Cardiac muscle cell (in vitro differentiated cells and primary cell): ENCODE measurements around the gene CSTPP1. TPM values are rescaled to one million over a fixed set of nuclear protein-coding genes. Genes with fewer than 3 reads are reported as not detected.
"Not testable (repeated sequence)": the region's sequence is repeated elsewhere in the genome, so short reads cannot be mapped to it uniquely, and the experiment has no call there.

Source experiments
- DNase-seq, 2 donors: peaks; one replicate each; pipeline versions ENCODE4 v3.0.0 to v3.0.0-alpha.2; 2010 to 2017; ENCODE audit warnings: low read depth in 1 of 2, low spot score in 1 of 2
- H3K27ac ChIP-seq: fragments of 200-600 bp; sonication (generic); 2 replicates; pipeline ENCODE4 v1.5.1; 2016
- H3K27me3 ChIP-seq: fragments of 200-600 bp; sonication (generic); 2 replicates; pipeline ENCODE4 v1.6.0; 2016; ENCODE audit warnings: control low read depth
- H3K36me3 ChIP-seq: fragments of 200-600 bp; sonication (generic); 2 replicates; pipeline ENCODE4 v1.5.1; 2016; ENCODE audit warnings: control low read depth
- H3K4me1 ChIP-seq: fragments of 200-600 bp; sonication (generic); 2 replicates; pipeline ENCODE4 v1.8.1; 2017; ENCODE audit warnings: low read depth, mild to moderate bottlenecking, mixed run types
- H3K4me3 ChIP-seq: fragments of 200-600 bp; sonication (generic); 2 replicates; pipeline ENCODE4 v1.5.1; 2016; ENCODE audit warnings: mild to moderate bottlenecking
- H3K9me3 ChIP-seq: fragments of 200-600 bp; sonication (generic); 2 replicates; pipeline ENCODE4 v1.5.1; 2017; ENCODE audit warnings: low read depth, mild to moderate bottlenecking, control low read depth
- polyA plus RNA-seq: library from polyadenylated mRNA; unstranded; fragments of >200 nt; fragmentation: Nextera tagmentation; extraction: Ambion mirVana; gene quantifications from 2 replicates; pipeline ENCODE4 v1.2.1, GENCODE V29; 2016
- total RNA-seq: library from RNA; depleted of rRNA; stranded (reverse); fragments of >200 nt; gene quantifications from 2 replicates; pipeline ENCODE4 v1.2.3, GENCODE V29; 2016
- TF ChIP-seq, protein P1 (sequence below): IDR thresholded peaks from 2 replicates; pipeline ENCODE4 v1.5.1; 2012; ENCODE audit warnings: low read depth, mild to moderate bottlenecking, low read length

CSTPP1 gene
- total and polyA plus RNA-seq, 2 experiments from 2014 or later = 46.4 to 81.6 TPM

DNA sequence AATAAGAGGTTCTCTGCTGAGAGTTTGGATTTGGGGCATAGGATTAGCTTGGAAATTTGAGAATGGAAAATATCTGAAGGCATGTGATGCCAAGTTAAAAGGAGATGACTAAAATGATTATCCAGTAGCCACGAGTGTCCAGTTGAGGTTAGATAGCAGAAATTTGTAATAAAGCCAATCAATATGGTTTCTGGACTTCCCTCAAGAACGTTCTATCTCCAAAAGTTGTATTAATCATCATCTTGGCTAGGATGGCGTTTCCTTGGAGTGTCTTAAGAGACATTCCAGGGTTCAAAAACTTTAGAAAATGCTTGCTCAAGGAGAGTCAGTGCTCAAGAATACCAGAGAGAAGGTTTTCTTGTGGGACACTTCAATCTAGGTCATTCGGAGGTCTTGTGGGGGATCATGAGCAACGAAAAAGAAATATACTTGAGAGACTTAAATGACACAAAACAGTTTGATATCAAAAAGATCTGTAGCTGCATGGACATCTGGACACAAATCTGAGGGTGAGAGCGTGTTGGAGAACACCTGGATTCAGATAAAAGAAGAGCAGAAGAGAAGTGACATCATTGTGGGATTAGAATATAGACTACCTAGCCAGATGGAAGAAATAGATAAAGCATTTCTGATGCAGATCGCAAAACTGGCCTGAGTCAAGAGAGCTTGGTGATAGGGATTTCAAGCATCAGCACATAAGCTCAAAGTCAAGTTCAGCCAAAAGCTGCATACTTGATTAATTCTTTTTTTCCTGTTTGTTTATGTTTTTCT is 142.4 kb downstream of the CSTPP1 start:
- no peaks in the 10 kb centered on the region for H3K27me3 ChIP-seq
- no peaks in the 10 kb centered on the region for H3K9me3 ChIP-seq
- TF ChIP-seq, protein P1, sequence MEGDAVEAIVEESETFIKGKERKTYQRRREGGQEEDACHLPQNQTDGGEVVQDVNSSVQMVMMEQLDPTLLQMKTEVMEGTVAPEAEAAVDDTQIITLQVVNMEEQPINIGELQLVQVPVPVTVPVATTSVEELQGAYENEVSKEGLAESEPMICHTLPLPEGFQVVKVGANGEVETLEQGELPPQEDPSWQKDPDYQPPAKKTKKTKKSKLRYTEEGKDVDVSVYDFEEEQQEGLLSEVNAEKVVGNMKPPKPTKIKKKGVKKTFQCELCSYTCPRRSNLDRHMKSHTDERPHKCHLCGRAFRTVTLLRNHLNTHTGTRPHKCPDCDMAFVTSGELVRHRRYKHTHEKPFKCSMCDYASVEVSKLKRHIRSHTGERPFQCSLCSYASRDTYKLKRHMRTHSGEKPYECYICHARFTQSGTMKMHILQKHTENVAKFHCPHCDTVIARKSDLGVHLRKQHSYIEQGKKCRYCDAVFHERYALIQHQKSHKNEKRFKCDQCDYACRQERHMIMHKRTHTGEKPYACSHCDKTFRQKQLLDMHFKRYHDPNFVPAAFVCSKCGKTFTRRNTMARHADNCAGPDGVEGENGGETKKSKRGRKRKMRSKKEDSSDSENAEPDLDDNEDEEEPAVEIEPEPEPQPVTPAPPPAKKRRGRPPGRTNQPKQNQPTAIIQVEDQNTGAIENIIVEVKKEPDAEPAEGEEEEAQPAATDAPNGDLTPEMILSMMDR = no peak

DNA sequence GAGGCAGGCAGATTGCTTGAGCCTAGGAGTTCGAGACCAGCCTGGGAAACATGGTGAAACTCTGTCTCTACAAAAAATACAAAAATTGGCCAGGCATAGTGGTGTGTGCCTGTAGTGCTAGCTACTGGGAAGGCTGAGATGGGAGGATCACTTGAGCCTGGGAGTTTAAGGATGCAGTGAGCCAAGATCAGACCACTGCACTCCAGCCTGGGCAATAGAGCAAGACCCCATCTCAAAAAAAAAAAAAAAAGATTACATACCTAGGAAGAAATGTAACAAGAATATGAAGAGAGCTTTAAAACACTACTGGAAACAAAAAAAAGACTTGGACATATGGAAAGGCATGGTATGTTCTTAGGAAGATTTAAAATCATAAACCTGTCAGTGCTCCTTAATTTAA is 144.2 kb downstream of the CSTPP1 start:
- not testable (repeated sequence) for DNase-seq, H3K36me3 ChIP-seq, H3K4me3 ChIP-seq, H3K27ac ChIP-seq, H3K4me1 ChIP-seq, H3K27me3 ChIP-seq, H3K9me3 ChIP-seq

More for the DNA sequence above, 142.4 kb downstream of the CSTPP1 start:
- DNase-seq = peak in 1 of 2 donors; percentile 65
- no peaks in the 10 kb centered on the region for H3K36me3 ChIP-seq
- no peaks in the 10 kb centered on the region for H3K4me1 ChIP-seq
- H3K4me3 ChIP-seq = no peak overlapping the region
- H3K27ac ChIP-seq = no peak overlapping the region

DNA sequence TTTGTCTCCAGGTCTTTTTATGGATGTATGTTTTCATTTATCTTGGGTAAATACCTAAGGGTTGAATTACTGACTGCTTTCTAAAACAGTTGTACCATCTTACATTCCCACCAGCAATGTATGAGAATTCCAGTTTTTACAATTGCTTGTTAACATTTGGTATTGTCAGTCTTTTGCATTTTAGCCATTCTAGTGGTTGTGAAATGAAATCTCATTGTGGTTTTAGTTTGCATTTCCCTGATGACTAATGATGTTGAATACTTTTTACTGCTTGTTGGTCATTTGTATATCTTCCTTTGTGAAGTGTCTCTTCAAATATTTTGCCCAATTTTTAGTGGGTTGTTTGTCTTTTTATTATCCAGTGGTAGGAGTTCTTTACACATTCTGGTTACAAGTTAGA is 147.4 kb downstream of the CSTPP1 start:
- TF ChIP-seq, protein P1 = no peak
- DNase-seq = peak in 1 of 2 donors; percentile 74
- no peak overlapping the region for H3K27ac ChIP-seq
- H3K4me3 ChIP-seq = no peak overlapping the region
- no peaks in the 10 kb centered on the region for H3K36me3 ChIP-seq
- H3K9me3 ChIP-seq = no peaks in the 10 kb centered on the region
- H3K4me1 ChIP-seq = peaks cover 5% of the 10 kb centered on the region
- no peaks in the 10 kb centered on the region for H3K27me3 ChIP-seq

DNA sequence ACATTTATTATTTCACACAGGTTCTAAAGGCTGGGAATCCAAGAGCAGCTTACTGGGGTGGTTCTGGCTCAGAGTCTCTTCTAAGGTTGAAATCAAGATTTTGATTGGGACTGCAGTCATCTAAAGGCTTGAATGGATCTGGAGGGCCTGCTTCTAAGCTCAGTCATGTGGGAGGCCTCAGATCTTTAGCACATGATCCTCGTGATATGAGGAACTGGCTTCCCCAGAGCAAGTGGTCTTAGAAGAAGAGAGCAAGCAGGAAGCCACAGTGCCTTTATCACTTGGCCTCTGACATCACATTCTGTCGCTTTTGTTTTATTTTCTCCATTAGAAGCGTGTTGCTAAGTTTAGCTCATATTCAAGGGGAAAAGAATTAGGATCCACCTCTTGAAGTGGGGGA is 151.2 kb downstream of the CSTPP1 start:
- no peaks in the 10 kb centered on the region for H3K36me3 ChIP-seq
- H3K4me1 ChIP-seq = peaks cover 5% of the 10 kb centered on the region
- H3K27me3 ChIP-seq = no peaks in the 10 kb centered on the region
- no peak overlapping the region for H3K27ac ChIP-seq
- peak in 1 of 2 donors; percentile 19 for DNase-seq
- no peak overlapping the region for H3K4me3 ChIP-seq
- H3K9me3 ChIP-seq = no peaks in the 10 kb centered on the region
- TF ChIP-seq, protein P1 = no peak

DNA sequence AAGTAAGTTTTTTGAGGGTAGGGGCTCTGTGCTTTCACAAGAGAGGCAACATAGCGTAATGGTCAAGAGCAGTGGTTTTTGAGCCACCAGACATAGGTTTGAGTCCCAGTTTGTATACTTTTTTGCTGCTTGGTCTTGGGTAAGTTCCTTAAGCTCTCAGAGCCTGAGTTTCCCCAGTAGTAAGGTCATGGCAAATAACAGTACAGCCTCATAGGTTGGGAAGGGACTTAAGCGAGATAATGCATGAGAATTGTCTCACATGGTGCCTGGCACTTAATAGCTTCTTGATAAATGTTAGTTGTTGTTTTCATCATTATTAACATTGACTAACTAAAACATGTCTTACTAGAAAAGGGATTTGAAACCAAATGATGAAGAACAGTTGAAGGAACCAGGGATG is 157.0 kb downstream of the CSTPP1 start:
- no peak overlapping the region for H3K4me3 ChIP-seq

DNA sequence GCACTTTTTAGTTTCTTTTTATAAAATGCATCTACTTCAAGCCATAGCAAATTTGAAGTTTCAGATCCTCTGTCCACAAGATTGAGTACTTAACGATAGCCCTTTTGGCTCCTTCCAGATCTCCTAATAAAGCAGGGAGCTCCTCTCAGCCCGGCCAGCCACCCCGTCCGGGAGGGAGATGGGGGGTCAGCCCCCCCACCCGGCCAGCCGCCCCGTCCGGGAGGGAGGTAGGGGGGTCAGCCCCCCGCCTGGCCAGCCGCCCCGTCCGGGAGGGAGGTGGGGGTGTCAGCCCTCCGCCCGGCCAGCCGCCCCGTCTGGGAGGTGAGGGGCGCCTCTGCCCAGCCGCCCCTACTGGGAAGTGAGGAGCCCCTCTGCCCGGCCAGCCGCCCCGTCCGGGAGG is 160.3 kb downstream of the CSTPP1 start:
- H3K9me3 ChIP-seq, H3K27me3 ChIP-seq, H3K4me1 ChIP-seq, DNase-seq, H3K4me3 ChIP-seq, H3K36me3 ChIP-seq, H3K27ac ChIP-seq: not testable (repeated sequence)

More for the DNA sequence above, 157.0 kb downstream of the CSTPP1 start:
- Histone ChIP-seq H3K27me3 (no peaks in the 10 kb centered on the region), H3K36me3 (no peaks in the 10 kb centered on the region), H3K27ac (no peak overlapping the region), H3K9me3 (no peaks in the 10 kb centered on the region), H3K4me1 (no peaks in the 10 kb centered on the region)
- DNase-seq = no peak
- TF ChIP-seq, protein P1 = no peak

DNA sequence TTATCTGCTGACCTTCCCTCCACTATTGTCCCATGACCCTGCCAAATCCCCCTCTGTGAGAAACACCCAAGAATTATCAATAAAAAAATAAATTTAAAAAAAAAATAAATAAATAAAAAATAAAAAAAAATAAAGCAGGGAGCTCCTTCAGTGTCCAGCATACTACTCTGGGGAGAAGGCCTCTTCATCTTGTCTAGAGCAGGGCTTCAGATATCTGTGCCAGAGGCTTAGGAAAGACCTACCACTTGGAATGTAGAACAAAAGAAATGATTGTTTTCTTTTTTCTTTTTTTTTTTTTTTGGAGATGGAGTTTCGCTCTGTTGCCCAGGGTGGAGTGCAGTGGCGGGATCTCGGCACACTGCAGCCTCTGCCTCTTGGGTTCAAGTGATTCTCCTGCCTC is 161.7 kb downstream of the CSTPP1 start:
- H3K4me3 ChIP-seq, H3K27ac ChIP-seq: not testable (repeated sequence)

More for the DNA sequence above, 161.7 kb downstream of the CSTPP1 start:
- H3K36me3 ChIP-seq, H3K27me3 ChIP-seq, H3K4me1 ChIP-seq, H3K9me3 ChIP-seq: not testable (repeated sequence)
- DNase-seq = peak in 1 of 2 donors; percentile 21
